SU-DHL-6 (cell line): Measurements from ENCODE around the gene CFAP58.

Experiments
- H2AFZ ChIP-seq: fragments of 200-600 bp; sonication (generic); 2 replicates; pipeline ENCODE4 v1.6.1; 2014; ENCODE audit warnings: low read depth, mild to moderate bottlenecking, moderate library complexity, mixed read lengths, antibody characterized with exemption, low read length; ENCODE audit not compliant: severe bottlenecking
- H3F3A ChIP-seq: fragments of 200-600 bp; shearing (Covaris generic); 2 replicates; pipeline ENCODE4 v1.6.0; 2016; ENCODE audit warnings: antibody characterized with exemption, mild to moderate bottlenecking; ENCODE audit not compliant: insufficient read depth
- H3K27ac ChIP-seq: fragments of 200-600 bp; sonication (generic); 2 replicates; pipeline ENCODE4 v1.5.1; 2016; ENCODE audit warnings: low read depth, mild to moderate bottlenecking, low read length, moderate library complexity, mixed read lengths
- H3K27me3 ChIP-seq: fragments of 200-600 bp; sonication (generic), shearing (Covaris generic); 2 replicates; pipeline ENCODE4 v1.6.0; 2014; ENCODE audit warnings: mild to moderate bottlenecking, low read length
- H3K36me3 ChIP-seq: fragments of 200-600 bp; sonication (generic); 2 replicates; pipeline ENCODE4 v1.6.1; 2014; ENCODE audit warnings: mild to moderate bottlenecking, low read length, mixed read lengths
- H3K4me2 ChIP-seq: fragments of 300-600, 200-600 bp; shearing (Covaris generic), sonication (generic); 2 replicates; pipeline ENCODE4 v1.6.0; 2014; ENCODE audit warnings: low read length, low read depth, mild to moderate bottlenecking; ENCODE audit not compliant: poor library complexity, severe bottlenecking
- H3K4me3 ChIP-seq: fragments of 200-600 bp; sonication (generic); 2 replicates; pipeline ENCODE4 v1.5.1; 2014; ENCODE audit warnings: antibody characterized with exemption, low read length, mild to moderate bottlenecking, mixed read lengths; ENCODE audit not compliant: insufficient read depth, poor library complexity, severe bottlenecking
- H3K79me2 ChIP-seq: fragments of 200-600 bp; sonication (generic); 2 replicates; pipeline ENCODE4 v1.6.1; 2014; ENCODE audit warnings: mild to moderate bottlenecking, low read length, moderate library complexity; ENCODE audit not compliant: insufficient read depth
- H3K9ac ChIP-seq: fragments of 200-600 bp; sonication (generic); 2 replicates; pipeline ENCODE4 v1.7.0; 2014; ENCODE audit warnings: mild to moderate bottlenecking, low read length
- H3K9me2 ChIP-seq: fragments of 200-600 bp; sonication (generic); replicated peaks from 2 replicates; pipeline ENCODE4 v1.6.1; 2014; ENCODE audit warnings: low read length; ENCODE audit not compliant: insufficient read depth
- H3K9me3 ChIP-seq: fragments of 200-600 bp; sonication (generic); 2 replicates; pipeline ENCODE4 v1.6.1; 2014; ENCODE audit warnings: low read length, mixed read lengths; ENCODE audit not compliant: insufficient read depth
- H4K20me1 ChIP-seq: fragments of 200-600 bp; sonication (generic); 2 replicates; pipeline ENCODE4 v1.6.1; 2014; ENCODE audit warnings: low read depth, mild to moderate bottlenecking, antibody characterized with exemption, low read length, moderate library complexity, mixed read lengths
- CTCF ChIP-seq: fragments of 200-600 bp; sonication (generic); IDR thresholded peaks from one replicate; pipeline ENCODE4 v1.5.1; 2017; ENCODE audit warnings: antibody characterized with exemption, mild to moderate bottlenecking, low read length, moderate library complexity; ENCODE audit not compliant: insufficient read depth, poor library complexity, severe bottlenecking
- EZH2phosphoT487 ChIP-seq: fragments of 200-600 bp; sonication (generic), shearing (Covaris generic); conservative IDR thresholded peaks from 2 replicates; pipeline ENCODE4 v1.6.1; 2018; ENCODE audit warnings: mild to moderate bottlenecking, antibody characterized with exemption, low read length, moderate library complexity, mixed read lengths

CFAP58 gene

GRCh38 chr10:104417637-104418292, 64.1 kb downstream of the CFAP58 start:
- no peak overlapping the region for H3K9ac ChIP-seq
- no peak overlapping the region for H3K4me2 ChIP-seq
- no peaks in the 10 kb centered on the region for H3K79me2 ChIP-seq
- H3K4me3 ChIP-seq = no peak overlapping the region
- H3K27me3 ChIP-seq = no peaks in the 10 kb centered on the region
- no peak overlapping the region for H2AFZ ChIP-seq
- no peak overlapping the region for H3K27ac ChIP-seq
- no peaks in the 10 kb centered on the region for H3K9me3 ChIP-seq
- H3F3A ChIP-seq = no peaks in the 10 kb centered on the region
- TF ChIP-seq CTCF = no peak
- TF ChIP-seq EZH2phosphoT487 = no peak
- no peaks in the 10 kb centered on the region for H3K9me2 ChIP-seq
- H3K36me3 ChIP-seq = no peaks in the 10 kb centered on the region
- no peaks in the 10 kb centered on the region for H4K20me1 ChIP-seq

DNA sequence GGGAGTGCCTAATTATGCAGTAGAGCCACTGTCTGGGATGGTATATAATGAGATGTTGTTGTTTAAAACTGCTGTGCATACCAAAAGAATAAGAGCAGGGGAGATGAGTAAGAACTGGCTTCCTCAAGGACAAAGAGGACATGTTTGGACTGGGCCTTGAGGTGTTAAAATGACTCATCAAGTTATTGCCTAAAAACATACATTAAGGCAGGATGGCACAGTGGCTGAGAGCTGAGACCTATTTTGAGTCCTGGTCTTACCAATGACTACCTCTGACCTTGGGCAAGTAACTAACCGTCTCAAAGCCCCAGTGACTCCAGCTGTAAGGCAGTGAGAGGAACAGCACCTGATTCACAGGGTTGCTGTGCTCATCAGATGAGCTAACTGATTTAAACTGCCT, 71.1 kb downstream of the CFAP58 start:
- no peak overlapping the region for H3K4me2 ChIP-seq
- no peak overlapping the region for H3K9ac ChIP-seq
- H3K36me3 ChIP-seq = no peaks in the 10 kb centered on the region
- H4K20me1 ChIP-seq = no peaks in the 10 kb centered on the region
- no peak overlapping the region for H3K27ac ChIP-seq
- no peak for TF ChIP-seq CTCF
- TF ChIP-seq EZH2phosphoT487 = no peak
- H3F3A ChIP-seq = no peaks in the 10 kb centered on the region
- H3K9me2 ChIP-seq = no peaks in the 10 kb centered on the region
- H3K79me2 ChIP-seq = no peaks in the 10 kb centered on the region
- H3K9me3 ChIP-seq = no peaks in the 10 kb centered on the region
- no peaks in the 10 kb centered on the region for H3K27me3 ChIP-seq
- no peak overlapping the region for H2AFZ ChIP-seq
- no peak overlapping the region for H3K4me3 ChIP-seq

- no peaks in the 10 kb centered on the region for H3K27me3 ChIP-seq
- no peak overlapping the region for H3K9ac ChIP-seq
- no peaks in the 10 kb centered on the region for H3K79me2 ChIP-seq
- no peak overlapping the region for H3K4me2 ChIP-seq
- H3K9me3 ChIP-seq = no peaks in the 10 kb centered on the region
- no peak overlapping the region for H3K27ac ChIP-seq
- no peak overlapping the region for H3K4me3 ChIP-seq
- no peaks in the 10 kb centered on the region for H4K20me1 ChIP-seq
- no peaks in the 10 kb centered on the region for H3K36me3 ChIP-seq
- no peak overlapping the region for H2AFZ ChIP-seq
- no peaks in the 10 kb centered on the region for H3K9me2 ChIP-seq
- no peaks in the 10 kb centered on the region for H3F3A ChIP-seq
- TF ChIP-seq EZH2phosphoT487 = no peak
- no peak for TF ChIP-seq CTCF
Measured at GRCh38 chr10:104427989-104428388, 74.4 kb downstream of the CFAP58 start.
